GM23248 (cell line): ENCODE data around the gene DMC1. TPM values are rescaled to one million over a fixed set of nuclear protein-coding genes. Genes with fewer than 3 reads are reported as not detected.

ENCODE experiments used
- DNase-seq: peaks from one replicate; pipeline ENCODE4 v3.0.0-alpha.2; 2015
- H2AFZ ChIP-seq: fragments of 200-600 bp; sonication (generic); 2 replicates; pipeline ENCODE4 v1.6.1; 2016; ENCODE audit warnings: antibody characterized with exemption
- H3F3A ChIP-seq: fragments of 200-600 bp; sonication (generic); 2 replicates; pipeline ENCODE4 v1.6.1; 2016; ENCODE audit warnings: mild to moderate bottlenecking, antibody characterized with exemption, mixed run types; ENCODE audit not compliant: insufficient read depth
- H3K27ac ChIP-seq: fragments of 200-600 bp; sonication (generic); 2 replicates; pipeline ENCODE4 v1.5.1; 2016; ENCODE audit warnings: mild to moderate bottlenecking
- H3K27me3 ChIP-seq: fragments of 200-600 bp; sonication (generic); replicated peaks from 2 replicates; pipeline ENCODE4 v1.6.1; 2016; ENCODE audit warnings: mild to moderate bottlenecking; ENCODE audit not compliant: insufficient read depth
- H3K36me3 ChIP-seq: fragments of 200-600 bp; sonication (generic); 2 replicates; pipeline ENCODE4 v1.6.1; 2016; ENCODE audit warnings: low read depth, mild to moderate bottlenecking
- H3K4me1 ChIP-seq: fragments of 200-600 bp; sonication (generic); 2 replicates; pipeline ENCODE4 v1.6.1; 2016; ENCODE audit warnings: mild to moderate bottlenecking; ENCODE audit not compliant: insufficient read depth
- H3K4me2 ChIP-seq: fragments of 200-600 bp; sonication (generic); one replicate; pipeline ENCODE4 v1.6.1; 2016; ENCODE audit warnings: mild to moderate bottlenecking; ENCODE audit not compliant: unreplicated experiment
- H3K4me3 ChIP-seq: fragments of 200-600 bp; sonication (generic); 2 replicates; pipeline ENCODE4 v1.5.1; 2016; ENCODE audit warnings: mild to moderate bottlenecking
- H3K79me2 ChIP-seq: fragments of 200-600 bp; sonication (generic); 2 replicates; pipeline ENCODE4 v1.6.1; 2016; ENCODE audit warnings: mild to moderate bottlenecking; ENCODE audit not compliant: insufficient read depth
- H3K9ac ChIP-seq: fragments of 200-600 bp; sonication (generic); 2 replicates; pipeline ENCODE4 v1.6.1; 2016; ENCODE audit warnings: mild to moderate bottlenecking
- H3K9me2 ChIP-seq: fragments of 200-600 bp; sonication (generic); 2 replicates; pipeline ENCODE4 v1.6.1; 2016; ENCODE audit warnings: mixed run types, mild to moderate bottlenecking, moderate library complexity; ENCODE audit not compliant: insufficient read depth
- H3K9me3 ChIP-seq: fragments of 200-600 bp; sonication (generic); one replicate; pipeline ENCODE4 v1.6.1; 2017; ENCODE audit warnings: low read depth
- H4K20me1 ChIP-seq: fragments of 200-600 bp; sonication (generic); 2 replicates; pipeline ENCODE4 v1.6.0; 2016; ENCODE audit not compliant: insufficient read depth
- EZH2 ChIP-seq: fragments of 200-600 bp; sonication (generic); IDR thresholded peaks from 2 replicates; pipeline ENCODE4 v1.6.1; 2018; ENCODE audit warnings: antibody characterized with exemption, mild to moderate bottlenecking; ENCODE audit not compliant: insufficient read depth, poor library complexity, severe bottlenecking
- EZH2phosphoT487 ChIP-seq: fragments of 200-600 bp; sonication (generic); IDR thresholded peaks from 2 replicates; pipeline ENCODE4 v1.6.1; 2018; ENCODE audit warnings: antibody characterized with exemption, moderate library complexity, mild to moderate bottlenecking, low read depth; ENCODE audit not compliant: insufficient read depth
- WGBS, 2 experiments: methylation state at CpG; one replicate each; pipeline ENCODE4 v1.1.6; 2015 to 2017; ENCODE audit warnings: low lambda C conversion rate in 2 of 2, low coverage in 1 of 2; ENCODE audit errors: missing lambda C conversion rate in 2 of 2; 5-methylcytosine and 5-hydroxymethylcytosine counted together
- in situ Hi-C: fragments of 300-500 bp; cut with MboI; formaldehyde crosslinking; loops from 2 replicates; pipeline ENCODE4 v1.15.0; 2020
- polyA plus RNA-seq: library from polyadenylated mRNA; unstranded; fragments of >200 nt; fragmentation: Nextera tagmentation; extraction: Ambion mirVana; gene quantifications from 2 replicates; pipeline ENCODE4 v1.2.1, GENCODE V29; 2016
- total RNA-seq: library from RNA; depleted of rRNA; stranded (reverse); fragments of >200 nt; shearing (Covaris generic); gene quantifications from 2 replicates; pipeline ENCODE4 v1.2.3, GENCODE V29; 2014

DMC1 gene
- total and polyA plus RNA-seq, 2 experiments from 2014 or later = 1.4 to 11.8 TPM

GRCh38 chr22:38570779-38571364, 889 bp upstream of the DMC1 start:
- Histone ChIP-seq H3K27ac (no peak overlapping the region), H3K4me1 (peaks cover 8% of the 10 kb centered on the region), H3K79me2 (no peaks in the 10 kb centered on the region), H3K9me2 (no peaks in the 10 kb centered on the region), H3K9ac (peak overlapping the region; percentile 78), H3K36me3 (no peaks in the 10 kb centered on the region), H3F3A (peaks cover 34% of the 10 kb centered on the region; the same call in 1 of the 2 replicates), H4K20me1 (no peaks in the 10 kb centered on the region), H3K9me3 (no peaks in the 10 kb centered on the region), H2AFZ (peak overlapping the region; percentile 94), H3K27me3 (no peaks in the 10 kb centered on the region), H3K4me2 (peak overlapping the region; percentile 92), H3K4me3 (peak overlapping the region; percentile 85)
- 4 to 6% methylated on average over 14 of the region's 14 CpGs for WGBS, 2 experiments
- DNase-seq = peak; percentile 62
- no peak for TF ChIP-seq EZH2phosphoT487
- no peak for TF ChIP-seq EZH2
- in situ Hi-C loops = loop anchor here (10.0 kb wide), 1 partner anchor 516 kb away; the partner anchor contains the start of gene PICK1

GRCh38 chr22:38569181-38569971, 607 bp downstream of the DMC1 start:
- peaks cover 34% of the 10 kb centered on the region; the same call in 1 of the 2 replicates for H3F3A ChIP-seq
- peak; percentile 20 for DNase-seq
- peak overlapping the region; percentile 81 for H3K9ac ChIP-seq
- no peaks in the 10 kb centered on the region for H3K36me3 ChIP-seq
- no peaks in the 10 kb centered on the region for H3K9me2 ChIP-seq
- H3K4me1 ChIP-seq = peaks cover 8% of the 10 kb centered on the region
- peak overlapping the region; percentile 88 for H3K4me2 ChIP-seq
- H3K27ac ChIP-seq = no peak overlapping the region
- WGBS, 2 experiments = 19% methylated on average over 32 of the region's 32 CpGs
- peak overlapping the region; percentile 94 for H2AFZ ChIP-seq
- no peaks in the 10 kb centered on the region for H3K9me3 ChIP-seq
- no peaks in the 10 kb centered on the region for H3K27me3 ChIP-seq
- in situ Hi-C loops = no loop called here
- TF ChIP-seq EZH2 = no peak
- TF ChIP-seq EZH2phosphoT487 = no peak
- no peaks in the 10 kb centered on the region for H4K20me1 ChIP-seq
- no peaks in the 10 kb centered on the region for H3K79me2 ChIP-seq
- H3K4me3 ChIP-seq = peak overlapping the region; percentile 85

- no peak for DNase-seq
- H3K4me2 ChIP-seq = no peak overlapping the region
- peaks cover 30% of the 10 kb centered on the region; the same call in 1 of the 2 replicates for H3F3A ChIP-seq
- no peak overlapping the region for H3K4me3 ChIP-seq
- WGBS, 2 experiments = 91 to 92% methylated on average over 7 of the region's 7 CpGs
- no peaks in the 10 kb centered on the region for H3K9me3 ChIP-seq
- H3K36me3 ChIP-seq = no peaks in the 10 kb centered on the region
- H2AFZ ChIP-seq = no peak overlapping the region
- peaks cover 8% of the 10 kb centered on the region for H3K4me1 ChIP-seq
- no peak overlapping the region for H3K27ac ChIP-seq
- in situ Hi-C loops = no loop called here
- no peaks in the 10 kb centered on the region for H4K20me1 ChIP-seq
- H3K79me2 ChIP-seq = no peaks in the 10 kb centered on the region
- no peaks in the 10 kb centered on the region for H3K9me2 ChIP-seq
- H3K9ac ChIP-seq = no peak overlapping the region
- H3K27me3 ChIP-seq = no peaks in the 10 kb centered on the region
- TF ChIP-seq EZH2phosphoT487 (no peak), EZH2 (no peak)
Measured at GRCh38 chr22:38567531-38568285, 2.3 kb downstream of the DMC1 start.
